ENCODE measurements around the gene RRP1.

Gene RRP1

GRCh38 chr21:43801006-43801783 is 11.8 kb downstream of the RRP1 start:
- no peak for DNase-seq (ENCODE audit: low spot score)

GRCh38 chr21:43802713-43803313 is 13.4 kb downstream of the RRP1 start:
- DNase-seq (ENCODE audit: low spot score), result no peak

- DNase-seq (ENCODE audit: low spot score), result no peak
These were observed 14.4 kb downstream of the RRP1 start for GRCh38 chr21:43803558-43804300.

- no peak for DNase-seq (ENCODE audit: low spot score)
These were observed 16.0 kb downstream of the RRP1 start for GRCh38 chr21:43805275-43805800.

GRCh38 chr21:43806017-43806710 is 16.8 kb downstream of the RRP1 start:
- no peak for DNase-seq (ENCODE audit: low spot score)

- DNase-seq (ENCODE audit: low spot score), result no peak
These were observed 19.0 kb downstream of the RRP1 start for GRCh38 chr21:43808367-43808766.

- peak; percentile 54 for DNase-seq (ENCODE audit: low spot score)
These were observed 19.5 kb downstream of the RRP1 start for GRCh38 chr21:43808832-43809251.

GRCh38 chr21:43809346-43809799 is 20.0 kb downstream of the RRP1 start:
- DNase-seq (ENCODE audit: low spot score), result no peak

- DNase-seq (ENCODE audit: low spot score), result no peak
These were observed 20.6 kb downstream of the RRP1 start for GRCh38 chr21:43809853-43810504.

GRCh38 chr21:43810505-43811261 is 21.3 kb downstream of the RRP1 start:
- DNase-seq (ENCODE audit: low spot score), result peak; percentile 71

- DNase-seq (ENCODE audit: low spot score), result no peak
These were observed 22.1 kb downstream of the RRP1 start for GRCh38 chr21:43811262-43812105.

- no peak for DNase-seq (ENCODE audit: low spot score)
These were observed 22.9 kb downstream of the RRP1 start for GRCh38 chr21:43812139-43812821.

GRCh38 chr21:43812957-43813655 is 23.7 kb downstream of the RRP1 start:
- DNase-seq (ENCODE audit: low spot score), result no peak

- no peak for DNase-seq (ENCODE audit: low spot score)
These were observed 24.2 kb downstream of the RRP1 start for GRCh38 chr21:43813656-43813980.

- DNase-seq (ENCODE audit: low spot score), result no peak
These were observed 25.1 kb downstream of the RRP1 start for GRCh38 chr21:43814215-43815106.

GRCh38 chr21:43815107-43815613 is 25.8 kb downstream of the RRP1 start:
- no peak for DNase-seq (ENCODE audit: low spot score)

- DNase-seq (ENCODE audit: low spot score), result no peak
These were observed 26.6 kb downstream of the RRP1 start for GRCh38 chr21:43815991-43816390.
